BLaER1 (cell line): Measurements from ENCODE around the gene PICALM.
"Not testable (repeated sequence)": the region's sequence is repeated elsewhere in the genome, so short reads cannot be mapped to it uniquely, and the experiment has no call there.

Experiments
- H3K27ac ChIP-seq: shearing (Covaris generic); formaldehyde crosslinking; 2 replicates; pipeline ENCODE4 v1.8.1; 2022
- H3K27me3 ChIP-seq: shearing (Covaris generic); formaldehyde crosslinking; 2 replicates; pipeline ENCODE4 v1.8.1; 2022
- H3K36me3 ChIP-seq: shearing (Covaris generic); formaldehyde crosslinking; 2 replicates; pipeline ENCODE4 v1.8.1; 2022
- H3K4me1 ChIP-seq: shearing (Covaris generic); formaldehyde crosslinking; 2 replicates; pipeline ENCODE4 v1.8.1; 2022
- H3K4me2 ChIP-seq: shearing (Covaris generic); formaldehyde crosslinking; 2 replicates; pipeline ENCODE4 v1.8.1; 2022
- H3K4me3 ChIP-seq: shearing (Covaris generic); formaldehyde crosslinking; 2 replicates; pipeline ENCODE4 v1.8.1; 2022
- H3K9ac ChIP-seq: shearing (Covaris generic); formaldehyde crosslinking; 2 replicates; pipeline ENCODE4 v1.8.1; 2022
- H3K9me3 ChIP-seq: shearing (Covaris generic); formaldehyde crosslinking; 2 replicates; pipeline ENCODE4 v1.8.1; 2022
- H4K20me1 ChIP-seq: shearing (Covaris generic); formaldehyde crosslinking; 2 replicates; pipeline ENCODE4 v1.8.1; 2022
- Cebpa-rat ChIP-seq: shearing (Covaris generic); IDR thresholded peaks from 2 replicates; pipeline ENCODE4 v1.8.1; 2022

PICALM gene

DNA sequence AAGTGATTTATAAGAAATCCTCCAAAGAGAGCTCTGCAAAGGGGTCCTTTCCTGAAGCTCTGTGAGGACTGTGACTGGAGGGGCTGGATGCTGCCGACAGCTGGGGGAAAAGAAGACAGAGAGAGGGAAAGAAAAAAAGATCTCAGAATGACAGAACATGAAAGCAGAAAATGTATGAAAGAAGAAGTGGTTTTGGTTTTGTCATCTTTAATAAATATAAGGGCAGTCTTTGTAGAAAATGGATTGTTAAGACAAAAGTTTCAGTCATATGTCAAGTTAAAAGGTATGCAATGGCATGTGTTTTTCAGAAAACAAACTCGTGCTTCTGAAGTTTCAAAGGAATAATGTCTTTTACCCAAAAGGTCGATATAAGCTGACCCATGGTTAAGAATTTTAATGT lies 108.2 kb downstream of the PICALM start:
- no peaks in the 10 kb centered on the region for H3K27me3 ChIP-seq
- no peaks in the 10 kb centered on the region for H3K9me3 ChIP-seq
- no peaks in the 10 kb centered on the region for H3K4me1 ChIP-seq
- H3K9ac ChIP-seq: no peak overlapping the region
- H4K20me1 ChIP-seq: peaks cover 15% of the 10 kb centered on the region; the same call in 1 of the 2 replicates
- no peak for TF ChIP-seq Cebpa-rat
- H3K36me3 ChIP-seq: peaks cover 68% of the 10 kb centered on the region
- no peak overlapping the region for H3K27ac ChIP-seq
- H3K4me3 ChIP-seq: no peak overlapping the region
- H3K4me2 ChIP-seq: no peak overlapping the region

DNA sequence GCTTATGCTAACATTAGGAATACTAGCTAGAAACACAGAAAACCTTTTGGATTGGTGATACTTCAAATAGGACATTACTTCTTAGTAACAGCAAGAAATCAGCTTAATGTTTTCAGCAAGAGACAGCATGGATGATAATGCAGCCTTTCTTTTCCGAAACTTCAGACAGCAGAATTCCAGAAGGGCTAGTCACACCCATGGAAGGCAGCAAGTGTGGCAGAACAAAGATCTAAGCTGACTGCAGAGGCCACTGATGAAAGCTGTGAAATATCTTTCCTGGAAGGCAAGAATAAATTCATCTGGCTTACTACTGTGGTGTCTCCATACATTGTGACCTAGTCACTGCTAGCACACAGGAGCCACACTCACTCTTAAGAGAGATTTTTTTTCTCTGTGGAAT lies 113.4 kb downstream of the PICALM start:
- no peak for TF ChIP-seq Cebpa-rat
- Histone ChIP-seq H4K20me1 (0 out of 2 replicates have a peak, but pooled peaks cover 2% of the 10 kb centered on the region), H3K9me3 (peaks cover 21% of the 10 kb centered on the region; the same call in 1 of the 2 replicates), H3K4me1 (no peaks in the 10 kb centered on the region), H3K9ac (no peak overlapping the region), H3K36me3 (peaks cover 70% of the 10 kb centered on the region), H3K27me3 (no peaks in the 10 kb centered on the region), H3K4me3 (no peak overlapping the region), H3K27ac (no peak overlapping the region), H3K4me2 (no peak overlapping the region)

DNA sequence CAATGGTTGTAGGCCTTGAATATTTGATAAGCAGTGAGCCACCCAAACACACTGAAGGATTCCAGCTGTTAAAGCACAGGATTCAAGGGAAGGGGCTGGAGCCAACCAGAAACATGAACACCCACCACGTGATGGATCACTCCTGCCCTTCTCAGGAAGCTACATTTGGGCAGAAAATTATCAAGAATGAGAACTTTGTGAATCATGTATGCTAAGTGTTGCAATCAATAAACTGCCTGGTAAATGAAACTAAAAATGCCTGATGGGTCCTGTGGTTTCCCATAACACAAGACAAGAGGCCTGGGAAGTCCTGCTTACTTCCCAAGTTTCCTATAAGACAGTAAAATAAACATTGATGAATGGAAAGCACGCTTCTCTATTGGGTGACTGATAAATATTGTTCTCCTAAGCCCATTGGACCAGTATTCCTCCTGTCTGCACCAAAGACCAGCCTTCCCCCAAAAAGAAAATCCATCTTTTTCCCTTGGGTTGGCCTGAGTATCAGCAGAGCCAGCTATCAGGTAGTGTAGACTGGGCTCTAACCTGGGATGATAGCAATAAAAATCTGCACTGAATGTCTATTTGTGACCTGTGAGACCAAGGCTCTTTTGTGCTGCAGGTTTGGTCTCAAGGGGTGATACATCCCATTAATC lies 115.3 kb downstream of the PICALM start:
- TF ChIP-seq Cebpa-rat: no peak
- Histone ChIP-seq H3K9ac (no peak overlapping the region), H3K4me3 (no peak overlapping the region), H4K20me1 (no peaks in the 10 kb centered on the region), H3K36me3 (peaks cover 51% of the 10 kb centered on the region), H3K27ac (no peak overlapping the region), H3K4me2 (no peak overlapping the region), H3K9me3 (peaks cover 21% of the 10 kb centered on the region; the same call in 1 of the 2 replicates), H3K4me1 (no peaks in the 10 kb centered on the region), H3K27me3 (no peaks in the 10 kb centered on the region)

DNA sequence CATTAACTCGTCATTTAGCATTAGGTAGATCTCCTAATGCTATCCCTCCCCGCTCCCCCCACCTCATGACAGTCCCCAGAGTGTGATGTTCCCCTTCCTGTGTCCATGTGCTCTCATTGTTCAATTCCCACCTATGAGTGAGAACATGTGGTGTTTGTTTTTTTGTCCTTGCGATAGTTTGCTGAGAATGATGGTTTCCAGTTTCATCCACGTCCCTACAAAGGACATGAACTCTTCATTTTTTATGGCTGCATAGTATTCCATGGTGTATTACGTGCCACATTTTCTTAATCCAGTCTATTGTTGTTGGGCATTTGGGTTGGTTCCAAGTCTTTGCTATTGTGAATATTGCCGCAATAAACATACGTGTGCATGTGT lies 116.8 kb downstream of the PICALM start:
- Histone ChIP-seq H3K9me3 (peaks cover 21% of the 10 kb centered on the region; the same call in 1 of the 2 replicates), H3K36me3 (peaks cover 44% of the 10 kb centered on the region)
- not testable (repeated sequence) for H3K27ac ChIP-seq, H3K4me3 ChIP-seq, H4K20me1 ChIP-seq, H3K4me2 ChIP-seq, H3K9ac ChIP-seq, H3K4me1 ChIP-seq, H3K27me3 ChIP-seq

DNA sequence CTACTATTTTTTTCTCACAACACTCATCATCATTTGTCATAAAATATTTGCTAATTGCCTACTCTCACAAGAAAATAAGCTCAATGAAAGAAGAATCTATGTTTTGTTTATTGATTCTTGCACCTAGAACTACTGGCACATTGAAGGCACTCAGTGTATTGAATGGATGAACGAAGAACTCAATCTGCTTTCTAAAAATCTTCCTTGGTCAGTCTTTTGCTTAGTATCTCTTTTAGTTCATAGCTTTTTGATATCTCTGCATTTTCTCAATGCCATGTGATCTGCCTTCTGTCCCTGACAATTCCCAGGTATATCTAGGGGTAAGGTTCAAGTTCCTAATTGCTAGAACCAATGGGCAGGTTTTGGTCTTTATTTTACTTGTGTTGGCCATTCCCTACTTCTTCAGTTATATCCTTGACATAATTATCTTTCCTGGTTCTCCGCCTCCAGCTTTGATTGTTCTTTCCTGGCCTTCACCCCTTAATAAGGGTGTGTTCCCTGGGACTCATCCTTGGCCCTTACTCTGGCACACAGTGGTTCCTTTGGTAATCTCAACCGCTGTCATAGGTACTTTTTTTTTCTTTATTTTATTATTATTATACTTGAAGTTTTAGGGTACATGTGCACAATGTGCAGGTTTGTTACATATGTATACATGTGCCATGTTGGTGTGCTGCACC lies 117.3 kb downstream of the PICALM start:
- TF ChIP-seq Cebpa-rat: no peak
- Histone ChIP-seq H4K20me1 (no peaks in the 10 kb centered on the region), H3K27me3 (no peaks in the 10 kb centered on the region), H3K4me2 (no peak overlapping the region), H3K9me3 (peaks cover 21% of the 10 kb centered on the region; the same call in 1 of the 2 replicates), H3K4me1 (no peaks in the 10 kb centered on the region), H3K36me3 (peaks cover 42% of the 10 kb centered on the region), H3K27ac (no peak overlapping the region), H3K9ac (no peak overlapping the region), H3K4me3 (no peak overlapping the region)

DNA sequence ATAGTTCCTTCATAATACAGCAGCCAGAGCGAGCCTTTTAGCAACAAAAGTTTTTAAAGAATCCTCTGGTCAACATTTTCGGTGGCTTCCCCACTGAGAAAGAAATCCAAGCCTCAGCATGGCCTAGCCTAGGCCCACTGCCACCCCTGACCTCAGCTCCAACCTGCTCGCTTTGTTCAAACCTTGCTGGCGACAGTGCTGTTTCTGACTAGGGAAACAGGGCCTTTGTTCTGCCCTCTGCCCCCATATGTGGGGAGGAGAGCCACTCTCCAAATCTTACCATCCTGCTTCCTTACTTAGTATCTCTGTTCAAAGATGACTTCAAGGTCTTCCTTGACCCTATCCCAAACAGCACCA lies 117.9 kb downstream of the PICALM start:
- no peak for TF ChIP-seq Cebpa-rat
- no peaks in the 10 kb centered on the region for H3K4me1 ChIP-seq
- H3K4me2 ChIP-seq: no peak overlapping the region
- no peaks in the 10 kb centered on the region for H4K20me1 ChIP-seq
- no peak overlapping the region for H3K27ac ChIP-seq
- H3K36me3 ChIP-seq: peaks cover 36% of the 10 kb centered on the region
- peaks cover 21% of the 10 kb centered on the region; the same call in 1 of the 2 replicates for H3K9me3 ChIP-seq
- no peak overlapping the region for H3K9ac ChIP-seq
- no peaks in the 10 kb centered on the region for H3K27me3 ChIP-seq
- no peak overlapping the region for H3K4me3 ChIP-seq

DNA sequence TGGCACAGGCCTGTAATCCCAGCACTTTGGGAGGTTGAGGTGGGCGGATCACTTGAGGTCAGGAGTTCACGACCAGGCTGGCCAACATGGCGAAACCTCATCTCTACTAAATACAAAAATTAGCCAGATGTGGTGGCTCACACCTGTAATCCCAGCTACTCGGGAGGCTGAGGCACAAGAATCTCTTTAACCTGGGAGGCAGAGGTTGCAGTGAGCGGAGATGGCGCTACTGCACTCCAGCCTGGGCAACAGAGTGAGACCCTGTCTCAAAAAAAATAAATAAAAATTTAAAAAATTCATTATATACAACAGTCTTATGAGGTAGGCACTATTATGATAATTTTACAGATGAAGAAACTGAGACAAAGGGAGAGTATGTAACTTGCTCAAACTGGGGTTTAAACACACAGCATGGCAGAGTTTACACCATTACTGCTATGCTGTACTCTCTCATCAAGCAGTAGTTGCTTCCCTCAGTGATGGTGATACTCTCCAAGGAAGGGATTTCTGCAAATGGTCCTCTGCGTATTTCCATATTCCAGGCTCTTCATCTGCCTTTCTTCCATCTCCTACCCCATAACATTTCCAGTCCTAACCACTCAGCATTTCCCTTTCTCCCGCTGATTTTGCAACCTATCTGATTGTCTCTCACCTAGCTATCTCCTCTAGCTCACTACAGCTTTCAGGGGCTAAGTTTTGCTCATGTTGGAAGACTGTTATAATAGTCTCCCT lies 118.4 kb downstream of the PICALM start:
- no peaks in the 10 kb centered on the region for H3K27me3 ChIP-seq
- peaks cover 35% of the 10 kb centered on the region for H3K36me3 ChIP-seq
- H3K4me3 ChIP-seq: no peak overlapping the region
- no peak for TF ChIP-seq Cebpa-rat
- H3K9ac ChIP-seq: no peak overlapping the region
- no peak overlapping the region for H3K27ac ChIP-seq
- H4K20me1 ChIP-seq: no peaks in the 10 kb centered on the region
- H3K4me2 ChIP-seq: no peak overlapping the region
- H3K4me1 ChIP-seq: no peaks in the 10 kb centered on the region
- peaks cover 27% of the 10 kb centered on the region for H3K9me3 ChIP-seq

DNA sequence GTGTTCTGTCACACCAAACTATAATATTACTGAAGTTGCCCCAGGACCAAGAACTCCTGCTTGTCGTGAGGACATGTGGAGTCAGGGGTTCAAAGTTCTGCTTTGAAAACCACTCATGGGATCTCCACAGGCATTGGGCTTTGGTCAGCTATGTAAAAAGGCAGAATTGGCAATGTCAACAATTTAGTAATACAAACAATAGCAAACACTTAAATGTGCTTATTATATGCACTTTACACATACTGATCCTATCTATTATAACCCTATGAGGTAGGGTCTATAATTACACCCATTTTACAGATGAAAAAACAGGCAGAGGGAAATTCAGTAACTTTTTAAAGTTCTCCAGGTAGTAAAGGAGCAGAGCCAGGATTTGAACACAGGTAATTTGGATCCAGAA lies 119.1 kb downstream of the PICALM start:
- H3K4me3 ChIP-seq: no peak overlapping the region
- H3K4me2 ChIP-seq: no peak overlapping the region
- peaks cover 31% of the 10 kb centered on the region for H3K9me3 ChIP-seq
- H3K27ac ChIP-seq: no peak overlapping the region
- no peaks in the 10 kb centered on the region for H4K20me1 ChIP-seq
- no peak for TF ChIP-seq Cebpa-rat
- H3K9ac ChIP-seq: no peak overlapping the region
- H3K36me3 ChIP-seq: peaks cover 35% of the 10 kb centered on the region
- no peaks in the 10 kb centered on the region for H3K27me3 ChIP-seq
- no peaks in the 10 kb centered on the region for H3K4me1 ChIP-seq

DNA sequence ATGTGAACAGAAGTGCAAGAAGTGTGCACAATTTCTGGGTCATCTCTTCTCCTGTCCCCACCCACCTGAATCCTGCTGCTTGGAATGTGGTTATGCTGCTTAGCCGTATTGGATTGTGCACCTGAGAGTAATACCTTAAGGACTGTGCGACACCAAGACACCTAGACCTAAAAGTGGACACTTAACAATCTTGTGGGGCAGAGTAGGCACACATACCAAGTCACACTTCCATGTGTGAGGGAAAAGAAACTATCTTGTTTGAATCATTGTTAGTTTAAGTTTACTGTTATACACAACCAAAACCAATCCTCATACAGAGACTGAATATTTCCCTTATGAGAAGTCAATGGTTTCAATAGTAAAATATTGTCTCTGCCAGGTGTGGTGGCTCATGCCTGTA lies 120.0 kb downstream of the PICALM start:
- H3K4me3 ChIP-seq: no peak overlapping the region
- H3K36me3 ChIP-seq: peaks cover 35% of the 10 kb centered on the region
- H3K9ac ChIP-seq: no peak overlapping the region
- H3K9me3 ChIP-seq: peaks cover 31% of the 10 kb centered on the region
- no peaks in the 10 kb centered on the region for H3K4me1 ChIP-seq
- H3K27ac ChIP-seq: no peak overlapping the region
- H3K4me2 ChIP-seq: no peak overlapping the region
- H4K20me1 ChIP-seq: no peaks in the 10 kb centered on the region
- no peaks in the 10 kb centered on the region for H3K27me3 ChIP-seq
- TF ChIP-seq Cebpa-rat: no peak
